ENCODE data around the gene GCGR.

Gene GCGR

DNA sequence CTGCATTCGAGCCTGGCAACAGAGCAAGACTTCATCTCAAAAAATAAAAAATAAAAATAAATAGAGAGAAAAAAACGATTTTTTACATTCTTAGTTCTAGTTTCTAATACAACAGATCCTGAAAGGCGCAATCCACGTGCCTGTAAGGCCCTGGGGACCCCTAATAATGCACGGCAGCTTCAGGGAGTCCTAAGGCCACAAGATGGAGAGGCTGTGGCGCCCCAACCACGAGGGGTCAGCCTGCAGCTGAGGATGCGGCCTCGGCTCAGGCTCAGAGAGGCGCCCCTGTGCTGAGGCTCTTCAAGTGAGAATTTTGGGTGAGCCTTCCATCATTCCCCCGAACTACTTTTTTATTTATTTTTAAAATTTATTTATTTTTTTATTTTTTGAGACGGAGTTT is 45.5 kb downstream of the GCGR start:
- DNase-seq (ENCODE audit: low spot score): no peak

DNA sequence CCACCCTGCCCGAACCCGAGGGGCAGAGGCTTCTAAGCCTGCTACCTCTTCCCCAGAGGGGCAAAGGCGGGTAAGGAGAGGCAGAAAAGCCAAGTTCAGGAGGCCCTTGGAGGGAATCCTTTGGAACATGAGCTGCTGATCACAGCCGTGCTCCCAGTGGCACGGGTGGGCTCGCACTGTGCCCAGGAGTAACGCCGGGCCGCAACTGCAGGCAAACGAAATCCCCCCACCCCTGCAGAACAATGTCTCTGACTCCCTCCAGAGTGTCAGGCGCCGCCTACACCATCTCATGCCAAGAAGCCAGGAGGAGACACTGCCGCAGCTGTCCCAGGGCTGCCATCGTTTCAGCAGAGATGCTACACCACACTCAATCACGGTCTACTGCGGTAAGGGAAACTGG is 47.5 kb downstream of the GCGR start:
- DNase-seq (ENCODE audit: low spot score): no peak

- DNase-seq (ENCODE audit: low spot score): no peak
These were observed 48.3 kb downstream of the GCGR start for GRCh38 chr17:81852237-81852636.

DNA sequence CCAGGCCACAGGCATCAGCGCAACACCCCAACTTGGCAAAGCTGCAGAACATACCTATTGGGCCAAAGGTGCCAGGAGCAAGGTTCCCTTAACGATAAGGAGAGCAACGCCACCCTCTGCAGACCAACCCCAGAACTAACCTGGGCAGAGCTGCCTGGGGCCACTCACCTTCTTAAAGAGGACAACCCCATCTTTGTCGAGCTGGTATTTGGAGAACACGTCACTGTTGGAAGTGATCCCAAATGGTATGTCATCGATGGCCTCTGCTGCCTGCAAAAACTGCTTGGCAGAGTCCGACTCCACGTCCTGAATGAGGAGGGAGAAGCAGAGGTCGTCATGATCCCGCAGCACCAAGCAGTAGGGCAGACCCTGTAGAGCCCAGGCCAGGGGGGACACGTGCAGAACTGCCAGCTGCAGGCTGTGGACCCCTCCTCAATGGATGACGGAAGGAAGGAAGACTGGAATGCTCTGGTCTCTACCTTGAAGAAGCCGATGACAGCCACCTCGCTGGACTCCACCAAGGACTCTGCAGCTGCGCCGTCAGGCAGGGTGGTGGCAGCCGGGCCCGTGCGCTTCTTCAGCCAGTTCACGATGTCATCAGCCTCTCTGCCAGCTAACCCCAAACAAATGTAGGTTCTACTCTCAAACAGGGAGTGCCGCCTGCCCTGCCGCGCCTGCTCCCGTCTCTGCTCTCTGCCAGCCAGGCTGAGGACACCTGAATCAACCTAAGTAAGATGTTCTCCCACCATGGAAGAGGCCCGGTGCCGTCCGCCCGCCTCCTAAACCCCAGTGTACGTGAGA is 51.2 kb downstream of the GCGR start:
- DNase-seq (ENCODE audit: low spot score): no peak

- DNase-seq (ENCODE audit: low spot score): no peak
These were observed 54.4 kb downstream of the GCGR start for GRCh38 chr17:81858170-81858966.

DNA sequence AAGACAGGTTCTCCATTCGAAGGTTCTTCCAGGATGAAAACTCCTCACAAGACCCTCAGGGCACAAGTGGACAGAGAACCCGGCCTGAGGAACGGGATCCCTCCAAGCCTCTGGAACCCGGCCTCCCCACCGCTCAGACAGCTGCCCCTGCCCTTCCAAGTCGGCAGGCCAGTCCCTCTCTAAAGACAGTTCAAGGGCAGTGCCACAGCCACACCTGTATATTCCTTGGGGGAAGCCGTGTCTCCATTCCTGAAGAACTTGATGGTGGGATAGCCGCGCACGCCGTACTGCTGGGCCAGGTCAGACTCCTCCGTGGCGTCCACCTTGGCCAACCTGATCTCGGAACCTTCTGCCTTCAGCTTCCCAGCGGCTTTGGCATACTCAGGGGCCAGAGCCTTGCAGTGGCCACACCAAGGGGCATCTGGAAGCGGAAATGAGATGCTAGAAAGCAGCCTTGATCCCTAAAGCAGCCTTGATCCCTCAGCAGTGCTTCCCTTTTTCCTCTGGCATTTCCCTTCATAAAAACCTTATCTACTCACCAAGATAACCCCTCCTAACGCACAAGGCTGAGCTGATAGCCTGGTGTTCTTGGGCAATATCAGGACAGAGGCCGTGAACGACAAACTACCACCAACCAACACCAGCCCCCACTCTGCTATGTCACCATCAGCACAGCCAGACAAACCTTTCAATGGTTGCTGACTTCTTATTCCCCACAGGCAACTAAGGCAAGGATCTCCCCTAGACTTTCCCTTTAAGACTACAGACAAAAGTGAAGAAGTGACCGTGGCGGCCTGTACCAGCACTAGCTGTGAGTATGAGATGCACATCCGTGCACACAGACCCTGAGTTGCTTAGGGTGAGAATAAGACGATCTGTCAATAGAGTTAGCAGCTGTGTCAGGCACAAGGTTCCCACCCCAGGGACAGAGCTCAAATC is 55.3 kb downstream of the GCGR start:
- no peak for DNase-seq (ENCODE audit: low spot score)

DNA sequence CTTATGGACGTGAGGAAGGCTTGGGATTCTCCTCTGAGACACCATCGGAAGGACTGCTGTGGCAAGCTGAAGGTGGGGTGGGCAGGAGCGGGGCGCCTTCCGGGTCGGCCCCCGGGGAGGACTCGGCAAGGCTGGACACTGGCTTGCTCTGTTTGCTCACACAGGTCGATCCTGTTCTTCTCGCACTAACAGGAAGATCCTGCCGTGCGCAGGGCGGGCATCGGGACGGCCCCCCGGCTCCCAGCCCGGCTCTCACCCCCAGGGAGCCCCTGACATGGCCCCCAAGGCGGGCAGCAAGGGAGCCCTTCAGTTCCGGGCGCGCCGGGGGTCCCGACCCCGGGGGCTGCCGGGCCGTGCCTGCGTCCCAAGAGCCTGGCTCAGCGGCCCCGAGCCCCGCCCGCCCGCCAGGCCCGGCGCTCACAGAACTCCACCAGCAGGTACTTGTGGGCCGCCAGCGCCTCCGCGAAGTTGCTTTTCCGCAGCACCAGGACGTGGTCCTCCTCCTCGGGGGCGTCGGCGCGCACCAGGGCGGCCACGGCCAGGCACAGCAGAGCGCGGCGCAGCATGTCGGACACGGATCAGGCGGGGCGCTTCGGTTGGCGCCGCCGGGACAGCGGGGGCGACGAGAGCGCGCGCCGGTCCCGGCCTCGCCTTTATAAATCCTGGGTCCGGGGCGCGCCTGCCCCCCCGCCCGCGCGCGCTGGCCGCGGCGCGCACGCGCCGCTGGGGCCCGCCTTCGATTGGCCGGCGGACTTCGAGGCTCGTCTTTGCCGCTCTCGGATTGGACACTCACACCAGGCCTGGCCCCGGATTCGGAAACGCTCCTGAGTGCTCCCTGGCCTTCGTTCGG is 56.2 kb downstream of the GCGR start, which contains the start of gene P4HB:
TSS of gene P4HB (minus strand) at position 630 of the 850 bp plus-strand sequence. CDS start at position 566, 64 bp downstream.
- no peak for DNase-seq (ENCODE audit: low spot score)

DNA sequence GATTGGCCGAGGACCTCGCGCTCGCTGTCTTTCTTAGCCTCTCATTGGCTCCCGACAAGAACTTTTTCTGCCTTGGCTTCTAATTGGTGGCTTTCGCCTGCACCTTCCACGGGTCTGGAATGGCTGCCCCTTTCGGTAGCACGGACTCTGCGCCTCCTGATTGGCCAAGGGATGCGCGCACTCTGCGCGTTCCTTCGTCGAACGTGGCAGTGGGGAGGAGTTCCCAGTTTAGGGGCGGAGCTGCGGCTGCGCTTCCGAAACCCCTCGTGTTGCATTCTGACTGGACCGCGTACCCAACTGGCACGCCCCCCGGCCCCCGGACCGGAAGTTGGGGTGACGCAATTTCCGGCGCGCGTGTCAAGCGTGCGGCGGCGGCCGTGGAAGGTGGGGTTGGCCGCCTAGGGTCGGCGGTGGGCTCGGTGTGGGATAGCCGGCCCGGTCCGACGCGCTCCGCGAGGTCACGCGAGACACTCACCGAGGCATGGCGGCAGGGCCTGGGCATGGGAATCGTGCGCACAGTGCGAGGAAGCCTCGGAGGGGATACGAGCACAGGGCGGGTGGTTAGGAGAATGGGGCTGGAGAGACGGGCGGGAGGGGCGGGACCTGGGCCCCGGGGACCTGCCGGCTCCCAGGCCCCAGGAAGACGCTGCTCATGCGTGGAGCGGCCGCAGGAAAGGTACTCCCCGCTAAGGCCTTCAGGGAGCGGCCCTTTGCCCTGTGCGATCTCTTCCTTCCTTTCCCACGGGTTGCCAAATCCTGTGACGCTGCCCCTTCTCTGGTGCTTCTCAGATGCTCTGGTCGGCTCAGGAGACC is 57.0 kb downstream of the GCGR start:
- peak; percentile 100 for DNase-seq (ENCODE audit: low spot score)

- no peak for DNase-seq (ENCODE audit: low spot score)
These were observed 59.2 kb downstream of the GCGR start for GRCh38 chr17:81863123-81863675.
